Retinal pigment epithelial cell (primary cell): Measurements from ENCODE around the gene ZNF568.

Source experiments
- DNase-seq: peaks from one replicate; pipeline ENCODE4 v3.0.0-alpha.2; 2010; ENCODE audit warnings: low read depth
- H3K4me3 ChIP-seq: 2 replicates; pipeline ENCODE4 v1.5.1; 2011; ENCODE audit warnings: mild to moderate bottlenecking, low read length, control low read depth, moderate library complexity
- CTCF ChIP-seq: conservative IDR thresholded peaks from 2 replicates; pipeline ENCODE4 v1.5.1; 2011; ENCODE audit warnings: low read depth, low read length, control low read depth, inconsistent platforms

ZNF568 gene

DNA sequence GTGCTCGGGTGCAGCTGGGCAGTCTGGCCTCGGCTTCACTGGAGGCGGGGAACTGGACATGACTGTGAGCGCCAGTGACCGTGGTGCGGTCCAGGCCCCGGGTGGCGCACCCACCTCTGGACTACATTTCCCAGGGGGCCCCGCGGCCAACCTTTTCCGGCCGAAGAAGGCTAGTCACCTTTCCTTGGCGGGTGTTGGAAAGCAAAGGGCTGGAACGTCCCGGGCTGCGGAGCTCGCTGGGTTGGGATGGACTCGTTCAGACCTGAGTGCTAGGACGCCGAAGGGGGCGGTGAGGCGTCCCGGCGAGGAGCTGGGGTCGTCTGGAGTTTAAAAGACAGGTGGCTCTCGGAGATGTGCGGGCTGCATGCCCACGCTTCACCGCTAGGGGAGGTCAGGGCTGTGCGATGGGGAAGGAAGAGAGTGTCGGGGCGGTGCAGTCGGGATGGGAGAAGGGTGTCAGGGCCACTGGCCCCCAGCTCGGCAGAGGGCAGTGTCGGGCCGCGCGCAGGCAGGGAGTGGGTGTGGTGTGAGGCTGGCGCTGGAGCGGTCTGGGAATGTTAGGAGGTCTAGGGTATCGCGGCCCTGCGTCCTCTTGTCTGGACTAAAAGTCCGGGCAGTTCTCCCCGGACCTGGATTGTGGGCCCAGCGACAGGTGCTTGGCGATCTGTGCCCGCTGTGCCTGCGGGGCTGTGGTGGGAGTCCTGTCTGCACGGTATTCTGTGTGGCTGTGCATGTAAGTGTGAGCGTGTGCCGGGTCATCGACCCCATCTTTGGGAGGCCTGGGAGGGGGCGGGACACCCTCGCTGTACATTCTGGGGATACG is 57.1 kb downstream of the ZNF568 start:
- H3K4me3 ChIP-seq, result peak overlapping the region; percentile 85
- DNase-seq, result peak; percentile 46
- TF ChIP-seq CTCF, result peak; percentile 84

DNA sequence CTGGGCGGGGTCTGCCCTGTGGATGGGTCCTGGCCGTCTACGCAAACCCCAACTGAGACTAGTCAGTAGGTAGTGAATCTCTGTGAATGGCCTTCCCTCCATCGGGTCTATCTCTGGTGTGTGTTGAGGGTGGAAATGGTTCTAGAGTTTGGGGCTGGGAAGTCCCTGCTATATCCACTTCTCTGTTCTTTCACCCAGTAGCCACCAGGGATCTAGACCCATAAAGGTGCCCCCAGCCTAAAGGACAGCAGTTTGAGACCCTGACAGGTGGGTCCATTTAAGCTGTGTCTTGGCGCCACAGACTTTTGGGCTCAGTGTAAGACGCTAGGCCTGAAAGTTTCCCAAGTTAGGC is 57.7 kb downstream of the ZNF568 start:
- peak overlapping the region; percentile 85 for H3K4me3 ChIP-seq
- no peak for DNase-seq
- no peak for TF ChIP-seq CTCF

DNA sequence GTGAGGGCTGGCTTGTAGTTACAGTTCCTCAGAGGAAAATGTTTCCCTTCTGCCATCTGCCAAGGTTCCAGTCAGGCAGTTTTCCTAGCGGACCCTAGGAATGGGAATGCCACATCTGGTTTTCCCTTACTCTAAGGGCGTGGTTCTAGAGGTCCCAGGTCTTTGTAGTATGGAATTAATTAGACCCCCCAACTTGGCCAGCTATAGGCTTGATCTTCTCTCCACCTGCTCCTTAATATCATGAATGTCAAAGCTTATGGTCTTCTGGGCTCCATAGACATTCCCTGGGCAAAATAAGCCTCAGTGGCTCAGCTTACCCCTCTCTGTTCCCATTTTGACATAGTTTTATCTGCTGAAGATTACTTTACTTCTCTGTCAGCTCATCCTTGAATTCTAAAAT is 70.0 kb downstream of the ZNF568 start:
- no peak for TF ChIP-seq CTCF
- no peak overlapping the region for H3K4me3 ChIP-seq
- DNase-seq, result no peak

GRCh38 chr19:36986601-36987000 is 70.5 kb downstream of the ZNF568 start:
- no peak overlapping the region for H3K4me3 ChIP-seq
- no peak for DNase-seq
- no peak for TF ChIP-seq CTCF

DNA sequence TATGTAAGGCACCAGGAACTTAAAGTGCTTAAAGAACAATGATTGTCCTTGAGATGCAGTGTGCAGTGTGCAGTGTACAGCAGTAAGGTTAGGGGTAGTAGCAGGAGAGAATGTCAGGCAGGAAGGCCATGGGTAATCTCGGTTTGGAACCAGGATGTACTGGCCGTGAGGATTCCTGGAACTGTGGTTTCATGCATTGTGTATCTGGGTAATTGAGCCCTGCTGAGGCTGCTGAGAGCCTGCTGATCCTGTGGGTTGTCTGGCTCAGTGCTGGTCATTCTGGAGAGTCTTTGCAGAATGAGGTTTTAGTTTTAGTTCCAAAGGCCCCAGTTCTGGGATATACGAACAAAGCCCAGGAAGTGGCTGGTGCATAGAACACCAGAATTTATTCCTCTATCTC is 71.0 kb downstream of the ZNF568 start:
- no peak for DNase-seq
- no peak overlapping the region for H3K4me3 ChIP-seq
- TF ChIP-seq CTCF, result no peak

- DNase-seq, result no peak
- TF ChIP-seq CTCF, result no peak
Measured at GRCh38 chr19:36997152-36997842, 81.2 kb downstream of the ZNF568 start.

DNA sequence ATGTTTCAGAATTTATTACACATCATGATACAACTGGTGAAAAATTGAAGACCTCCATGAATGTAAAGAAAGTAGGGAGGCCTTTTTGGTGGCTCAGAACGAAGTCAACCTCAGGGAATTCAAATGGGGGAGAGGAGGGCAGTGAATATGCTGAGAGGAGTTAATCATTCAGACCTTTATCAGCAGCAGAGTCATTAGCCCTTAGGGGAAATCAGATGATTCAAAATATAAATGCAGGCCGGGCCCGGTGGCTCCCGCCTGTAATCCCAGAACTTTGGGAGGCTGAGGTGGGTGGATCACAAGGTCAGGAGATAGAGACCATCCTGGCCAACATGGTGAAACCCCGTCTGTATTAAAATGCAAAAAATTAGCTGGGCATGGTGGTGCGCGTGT is 81.7 kb downstream of the ZNF568 start:
- no peak for TF ChIP-seq CTCF
- DNase-seq, result no peak
- H3K4me3 ChIP-seq, result no peak overlapping the region

More at GRCh38 chr19:36997152-36997842, 81.2 kb downstream of the ZNF568 start:
- H3K4me3 ChIP-seq, result no peak overlapping the region
